ENCODE results near the gene SOWAHB.

DNA sequence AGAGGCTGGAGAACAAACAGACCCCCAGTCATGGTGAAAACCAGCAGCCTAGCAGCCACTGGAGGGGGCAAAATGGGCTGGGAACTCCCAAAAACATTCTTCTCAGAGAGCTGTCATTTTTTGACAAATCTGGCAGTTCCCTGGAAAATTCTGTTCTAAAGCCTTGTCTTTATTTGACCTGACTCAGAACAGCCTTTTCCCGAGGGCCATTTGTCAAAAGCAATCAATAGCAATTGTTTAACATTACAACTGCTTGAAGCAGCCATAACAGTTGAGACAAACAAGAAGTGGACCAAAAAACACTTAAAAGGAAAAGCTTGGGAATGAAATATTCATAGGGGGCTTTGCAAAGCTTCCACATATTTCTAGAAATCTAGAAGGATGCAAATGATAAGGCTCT lies 39.6 kb downstream of the SOWAHB start:
- no peak for TF ChIP-seq POLR2AphosphoS5 (IDR thresholded peaks at IDR 0.05; ENCODE audit: borderline replicate concordance, low read depth, low read length)
- no peak for TF ChIP-seq EZH2 (IDR thresholded peaks at IDR 0.05)
- TF ChIP-seq FOXP2 (optimal IDR thresholded peaks at IDR 0.05; ENCODE audit: control extremely low read depth, extremely low read length, insufficient read depth): no peak
